ENCODE measurements around the gene MCU. TPM values are rescaled to one million over a fixed set of nuclear protein-coding genes. Genes with fewer than 3 reads are reported as not detected.

The MCU gene
- total RNA-seq, 2 donors from 2014 or later: 7.9 to 17.1 TPM

- Histone ChIP-seq H3K9me3 (no peaks in the 10 kb centered on the region), H3K4me3 (no peak overlapping the region), H3K27ac (no peak overlapping the region), H3K4me1 (peaks cover 18% of the 10 kb centered on the region), H3K36me3 (replicated peaks in 1 of 2; ENCODE audit: insufficient read depth in 1 of 2, low read depth in 2 of 2) (no peaks in the 10 kb centered on the region), H3K27me3 (no peaks in the 10 kb centered on the region)
- ATAC-seq (no peak), DNase-seq (no peak)
- intact Hi-C loops (cut with DNase I): no loop called here
- 71 to 78% methylated on average over 4 of the region's 4 CpGs for WGBS, 2 donors
- no peak for TF ChIP-seq CTCF (IDR thresholded peaks at IDR 0.05)
- TF ChIP-seq POLR2A (IDR thresholded peaks at IDR 0.05): no peak
Measured at GRCh38 chr10:72731916-72732419, 40.0 kb downstream of the MCU start.

GRCh38 chr10:72732521-72732920, 40.6 kb downstream of the MCU start:
- WGBS, 2 donors: 53 to 55% methylated on average over 2 of the region's 2 CpGs
- no peak for TF ChIP-seq POLR2A (IDR thresholded peaks at IDR 0.05)
- no peak for TF ChIP-seq CTCF (IDR thresholded peaks at IDR 0.05)
- intact Hi-C loops (cut with DNase I): no loop called here
- Histone ChIP-seq H3K4me1 (peaks cover 23% of the 10 kb centered on the region), H3K9me3 (no peaks in the 10 kb centered on the region), H3K4me3 (no peak overlapping the region), H3K36me3 (replicated peaks in 1 of 2; ENCODE audit: insufficient read depth in 1 of 2, low read depth in 2 of 2) (no peaks in the 10 kb centered on the region), H3K27me3 (no peaks in the 10 kb centered on the region), H3K27ac (no peak overlapping the region)
- no peak for DNase-seq
- ATAC-seq: no peak

- no peak for DNase-seq
- Histone ChIP-seq H3K4me1 (peaks cover 32% of the 10 kb centered on the region), H3K36me3 (replicated peaks in 1 of 2; ENCODE audit: insufficient read depth in 1 of 2, low read depth in 2 of 2) (no peaks in the 10 kb centered on the region), H3K27ac (no peak overlapping the region), H3K27me3 (no peaks in the 10 kb centered on the region), H3K9me3 (no peaks in the 10 kb centered on the region), H3K4me3 (no peak overlapping the region)
- 82 to 97% methylated on average over 1 of the region's 1 CpG for WGBS, 2 donors
- intact Hi-C loops (cut with DNase I): no loop called here
- no peak for ATAC-seq
- TF ChIP-seq POLR2A (IDR thresholded peaks at IDR 0.05) (no peak), CTCF (IDR thresholded peaks at IDR 0.05) (no peak)
Measured at GRCh38 chr10:72733989-72734388, 42.0 kb downstream of the MCU start.

- Histone ChIP-seq H3K27ac (no peak overlapping the region), H3K36me3 (replicated peaks in 1 of 2; ENCODE audit: insufficient read depth in 1 of 2, low read depth in 2 of 2) (no peaks in the 10 kb centered on the region), H3K27me3 (no peaks in the 10 kb centered on the region), H3K4me1 (peaks cover 32% of the 10 kb centered on the region), H3K4me3 (no peak overlapping the region), H3K9me3 (no peaks in the 10 kb centered on the region)
- no peak for DNase-seq
- WGBS, 2 donors: 47 to 55% methylated on average over 1 of the region's 1 CpG
- no peak for TF ChIP-seq CTCF (IDR thresholded peaks at IDR 0.05)
- no peak for TF ChIP-seq POLR2A (IDR thresholded peaks at IDR 0.05)
- no peak for ATAC-seq
- intact Hi-C loops (cut with DNase I): no loop called here
Measured at GRCh38 chr10:72735288-72735936, 43.5 kb downstream of the MCU start.

Data from body of pancreas (tissue), 4 donors.